HepG2 (cell line): ENCODE measurements around the gene DSEL.

Experiments used
- FOXO1 ChIP-seq: sonication (generic); formaldehyde crosslinking; IDR thresholded peaks from 2 replicates; pipeline ENCODE4 v1.4.0; 2020; ENCODE audit warnings: missing genetic modification reagents
- HNRNPUL1 ChIP-seq: fragments of 200-400 bp; formaldehyde crosslinking; IDR thresholded peaks from 2 replicates; pipeline ENCODE4 v1.6.1; 2017; ENCODE audit warnings: low read depth, mild to moderate bottlenecking, low read length, moderate library complexity
- NFIC ChIP-seq: IDR thresholded peaks from 2 replicates; pipeline ENCODE4 v1.6.1; 2012; ENCODE audit warnings: mild to moderate bottlenecking, low read length, inconsistent platforms
- RFX1 ChIP-seq: fragments of 450-650 bp; IDR thresholded peaks from 2 replicates; pipeline ENCODE4 v1.6.1; 2017
- TSC22D2 ChIP-seq: sonication (generic); formaldehyde crosslinking; IDR thresholded peaks from 2 replicates; pipeline ENCODE4 v1.5.1; 2020; ENCODE audit warnings: missing genetic modification reagents, mild to moderate bottlenecking, borderline replicate concordance
- ZBTB8A ChIP-seq: sonication (generic); formaldehyde crosslinking; IDR thresholded peaks from 2 replicates; pipeline ENCODE4 v1.4.0; 2020; ENCODE audit warnings: mild to moderate bottlenecking, low read depth, missing genetic modification reagents, borderline replicate concordance
- ZNF704 ChIP-seq: sonication (generic); formaldehyde crosslinking; IDR thresholded peaks from 2 replicates; pipeline ENCODE4 v1.8.1; 2023; ENCODE audit warnings: mild to moderate bottlenecking, inconsistent platforms, moderate library complexity, missing genetic modification reagents, borderline replicate concordance
- ZNF883 ChIP-seq: sonication (generic); formaldehyde crosslinking; IDR thresholded peaks from 2 replicates; pipeline ENCODE4 v1.5.1; 2020; ENCODE audit warnings: mild to moderate bottlenecking, missing genetic modification reagents; ENCODE audit errors: not compliant biosample characterization
- ZSCAN9 ChIP-seq: IDR thresholded peaks from 2 replicates; pipeline ENCODE4 v1.6.1; 2016; ENCODE audit warnings: borderline replicate concordance
- TF ChIP-seq, protein P1 (sequence below): fragments of 450-650 bp; IDR thresholded peaks from 2 replicates; pipeline ENCODE4 v1.6.1; 2017; ENCODE audit warnings: mild to moderate bottlenecking
- TF ChIP-seq, protein P2 (sequence below): sonication (generic); formaldehyde crosslinking; IDR thresholded peaks from 2 replicates; pipeline ENCODE4 v1.4.0; 2020; ENCODE audit warnings: missing genetic modification reagents, borderline replicate concordance

- TF ChIP-seq HNRNPUL1 (no peak), RFX1 (no peak), FOXO1 (no peak), ZSCAN9 (CRISPR knock-in tag) (no peak), ZNF704 (CRISPR knock-in tag) (no peak), ZBTB8A (CRISPR knock-in tag) (no peak), ZNF883 (no peak), NFIC (no peak), TSC22D2 (no peak)
- TF ChIP-seq, protein P1, sequence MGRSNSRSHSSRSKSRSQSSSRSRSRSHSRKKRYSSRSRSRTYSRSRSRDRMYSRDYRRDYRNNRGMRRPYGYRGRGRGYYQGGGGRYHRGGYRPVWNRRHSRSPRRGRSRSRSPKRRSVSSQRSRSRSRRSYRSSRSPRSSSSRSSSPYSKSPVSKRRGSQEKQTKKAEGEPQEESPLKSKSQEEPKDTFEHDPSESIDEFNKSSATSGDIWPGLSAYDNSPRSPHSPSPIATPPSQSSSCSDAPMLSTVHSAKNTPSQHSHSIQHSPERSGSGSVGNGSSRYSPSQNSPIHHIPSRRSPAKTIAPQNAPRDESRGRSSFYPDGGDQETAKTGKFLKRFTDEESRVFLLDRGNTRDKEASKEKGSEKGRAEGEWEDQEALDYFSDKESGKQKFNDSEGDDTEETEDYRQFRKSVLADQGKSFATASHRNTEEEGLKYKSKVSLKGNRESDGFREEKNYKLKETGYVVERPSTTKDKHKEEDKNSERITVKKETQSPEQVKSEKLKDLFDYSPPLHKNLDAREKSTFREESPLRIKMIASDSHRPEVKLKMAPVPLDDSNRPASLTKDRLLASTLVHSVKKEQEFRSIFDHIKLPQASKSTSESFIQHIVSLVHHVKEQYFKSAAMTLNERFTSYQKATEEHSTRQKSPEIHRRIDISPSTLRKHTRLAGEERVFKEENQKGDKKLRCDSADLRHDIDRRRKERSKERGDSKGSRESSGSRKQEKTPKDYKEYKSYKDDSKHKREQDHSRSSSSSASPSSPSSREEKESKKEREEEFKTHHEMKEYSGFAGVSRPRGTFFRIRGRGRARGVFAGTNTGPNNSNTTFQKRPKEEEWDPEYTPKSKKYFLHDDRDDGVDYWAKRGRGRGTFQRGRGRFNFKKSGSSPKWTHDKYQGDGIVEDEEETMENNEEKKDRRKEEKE: no peak
- TF ChIP-seq, protein P2, sequence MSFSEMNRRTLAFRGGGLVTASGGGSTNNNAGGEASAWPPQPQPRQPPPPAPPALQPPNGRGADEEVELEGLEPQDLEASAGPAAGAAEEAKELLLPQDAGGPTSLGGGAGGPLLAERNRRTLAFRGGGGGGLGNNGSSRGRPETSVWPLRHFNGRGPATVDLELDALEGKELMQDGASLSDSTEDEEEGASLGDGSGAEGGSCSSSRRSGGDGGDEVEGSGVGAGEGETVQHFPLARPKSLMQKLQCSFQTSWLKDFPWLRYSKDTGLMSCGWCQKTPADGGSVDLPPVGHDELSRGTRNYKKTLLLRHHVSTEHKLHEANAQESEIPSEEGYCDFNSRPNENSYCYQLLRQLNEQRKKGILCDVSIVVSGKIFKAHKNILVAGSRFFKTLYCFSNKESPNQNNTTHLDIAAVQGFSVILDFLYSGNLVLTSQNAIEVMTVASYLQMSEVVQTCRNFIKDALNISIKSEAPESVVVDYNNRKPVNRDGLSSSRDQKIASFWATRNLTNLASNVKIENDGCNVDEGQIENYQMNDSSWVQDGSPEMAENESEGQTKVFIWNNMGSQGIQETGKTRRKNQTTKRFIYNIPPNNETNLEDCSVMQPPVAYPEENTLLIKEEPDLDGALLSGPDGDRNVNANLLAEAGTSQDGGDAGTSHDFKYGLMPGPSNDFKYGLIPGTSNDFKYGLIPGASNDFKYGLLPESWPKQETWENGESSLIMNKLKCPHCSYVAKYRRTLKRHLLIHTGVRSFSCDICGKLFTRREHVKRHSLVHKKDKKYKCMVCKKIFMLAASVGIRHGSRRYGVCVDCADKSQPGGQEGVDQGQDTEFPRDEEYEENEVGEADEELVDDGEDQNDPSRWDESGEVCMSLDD (CRISPR knock-in tag): no peak
These were observed 6.7 kb downstream of the DSEL start for GRCh38 chr18:67509741-67510391.
